Type B pancreatic cell (in vitro differentiated cells): ENCODE measurements around the gene SPIN1. TPM values are rescaled to one million over a fixed set of nuclear protein-coding genes. Genes with fewer than 3 reads are reported as not detected.

ENCODE experiments used
- total RNA-seq: library from RNA; stranded (reverse); gene quantifications from 2 replicates; pipeline ENCODE4 v1.2.1, GENCODE V29; 2021; ENCODE audit warnings: low replicate concordance

Gene SPIN1
- total RNA-seq, 1 donor from 2014 or later, result 107 TPM

Other genes with a start within 250 kb of the SPIN1 start
- not detected in 2 replicates for gene SPATA31C2, start 250.0 kb upstream of the SPIN1 start, total RNA-seq
- gene NXNL2, start 146.7 kb downstream of the SPIN1 start, total RNA-seq, result 0.58 and 1.8 TPM in 2 replicates